Stimulated activated CD8-positive, alpha-beta memory T cell treated with anti-CD3 and anti-CD28 coated beads, Interleukin-15, amount 100 ng/mL, for 1 hour (primary cell): ENCODE data around the gene ATXN1.
"Not testable (repeated sequence)": the region's sequence is repeated elsewhere in the genome, so short reads cannot be mapped to it uniquely, and the experiment has no call there.

Experiments
- DNase-seq: peaks from one replicate; pipeline ENCODE4 v3.0.0-alpha.2; 2020; ENCODE audit warnings: low read depth

ATXN1 gene

DNA sequence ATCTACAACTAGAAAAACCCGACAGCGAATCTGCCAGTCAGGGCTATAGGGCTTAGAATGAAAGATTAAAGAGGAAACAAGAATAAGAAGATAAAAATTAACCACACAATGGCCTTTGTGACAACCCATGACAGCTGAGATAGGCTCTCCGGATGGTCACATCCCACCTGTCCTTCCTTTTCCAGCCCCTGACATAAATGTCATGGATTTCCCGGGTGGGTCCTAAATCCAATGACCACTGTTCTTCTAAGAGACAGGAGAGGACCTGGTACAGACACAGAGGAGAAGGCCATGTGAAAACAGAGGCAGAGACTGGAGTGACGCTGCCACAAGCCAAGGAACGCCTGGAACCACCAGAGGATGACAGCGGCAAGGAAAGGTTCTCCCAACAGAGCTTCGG is 41.8 kb downstream of the ATXN1 start:
- no peak for DNase-seq

DNA sequence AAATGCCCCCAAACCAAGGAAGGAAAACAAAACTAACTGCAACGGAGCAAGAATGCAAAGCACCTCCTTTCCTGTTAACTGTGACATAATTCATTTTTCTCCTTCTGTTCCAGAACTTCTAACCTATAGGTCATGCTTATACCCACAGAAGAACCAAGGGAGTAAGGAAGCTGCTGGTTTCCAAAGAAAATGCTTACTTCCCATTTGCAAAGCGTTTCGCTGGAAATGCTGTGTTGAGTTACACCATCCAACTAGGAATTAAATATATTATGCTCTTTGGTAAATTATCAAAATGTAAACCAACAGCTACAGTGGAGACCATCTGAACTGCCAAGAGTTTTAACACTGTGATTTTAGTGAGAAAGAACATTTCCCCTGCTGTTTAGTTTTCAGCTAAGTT is 42.9 kb downstream of the ATXN1 start:
- DNase-seq: no peak

DNA sequence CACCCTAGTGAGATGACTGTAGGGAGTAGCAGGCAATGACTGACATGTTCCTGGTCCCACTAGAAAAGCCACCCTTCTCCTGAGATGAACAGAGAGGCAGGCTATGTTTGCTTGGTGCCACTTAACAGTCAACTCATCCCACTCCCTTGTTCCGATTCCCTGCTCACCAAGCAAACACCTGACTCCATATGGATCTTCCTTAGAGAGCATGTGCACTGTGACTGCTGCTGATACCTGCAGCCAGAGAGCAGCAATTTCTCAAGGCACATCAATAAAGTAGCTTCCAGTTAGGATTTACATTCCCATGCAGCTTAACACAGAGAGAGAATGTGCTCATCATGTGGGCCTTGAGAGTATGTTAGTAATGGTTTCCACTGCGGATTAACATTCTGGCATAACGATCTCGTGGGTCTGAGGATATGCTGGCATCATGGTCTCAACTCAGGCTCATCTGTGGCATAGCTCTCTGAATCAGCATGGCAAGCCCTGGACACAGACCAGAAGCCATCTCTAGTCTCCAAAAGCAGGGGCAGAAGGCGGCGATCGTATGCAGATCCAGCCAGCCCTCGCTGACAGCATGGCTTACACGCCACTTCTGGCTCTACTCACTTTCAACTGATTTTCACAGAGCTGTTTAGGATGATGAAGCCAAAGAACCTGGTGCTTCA is 43.9 kb downstream of the ATXN1 start:
- DNase-seq: no peak

DNA sequence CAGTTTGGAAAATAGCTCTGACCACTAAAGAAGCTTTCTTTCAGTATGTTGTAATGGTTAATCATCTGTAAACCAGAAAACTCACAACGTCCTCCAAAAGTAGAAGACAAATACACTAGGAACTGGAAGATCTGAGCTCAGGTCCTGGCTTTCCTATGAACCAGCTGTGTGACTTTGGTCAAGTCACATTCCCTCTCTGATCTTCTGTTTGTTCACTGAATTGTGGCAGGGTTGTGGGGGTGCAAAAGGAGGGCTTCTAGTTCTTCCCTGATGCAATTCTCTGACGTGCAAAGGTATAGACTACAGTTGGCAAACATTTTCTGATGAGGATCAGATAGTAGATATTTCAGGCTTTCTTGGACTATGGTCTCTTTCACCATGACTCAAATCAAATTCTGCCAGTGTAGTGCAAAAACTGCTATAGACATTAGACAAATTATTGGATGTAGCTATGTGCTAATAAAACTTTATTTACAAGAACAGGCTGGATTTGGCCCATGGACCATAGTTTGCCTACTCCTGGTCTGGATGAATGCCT is 44.9 kb downstream of the ATXN1 start:
- DNase-seq: no peak

DNA sequence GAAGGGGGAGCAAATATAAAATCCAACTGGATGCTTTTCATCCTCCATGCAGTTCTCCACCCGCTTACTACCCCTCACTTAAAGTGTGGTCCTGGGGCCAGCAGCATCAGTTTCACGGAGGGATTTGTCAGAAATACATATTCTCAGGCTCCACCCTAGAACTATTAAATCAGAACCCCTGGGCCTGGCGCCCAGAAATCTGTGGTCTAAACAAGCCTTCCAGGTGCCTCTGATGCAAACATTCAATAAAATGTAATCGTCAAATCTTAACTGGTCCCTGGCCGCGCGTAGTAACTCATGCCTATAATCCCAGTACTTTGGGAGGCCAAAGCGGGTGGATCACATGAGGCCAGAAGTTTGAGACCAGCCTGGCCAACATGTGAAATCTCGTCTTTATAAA is 47.7 kb downstream of the ATXN1 start:
- no peak for DNase-seq

DNA sequence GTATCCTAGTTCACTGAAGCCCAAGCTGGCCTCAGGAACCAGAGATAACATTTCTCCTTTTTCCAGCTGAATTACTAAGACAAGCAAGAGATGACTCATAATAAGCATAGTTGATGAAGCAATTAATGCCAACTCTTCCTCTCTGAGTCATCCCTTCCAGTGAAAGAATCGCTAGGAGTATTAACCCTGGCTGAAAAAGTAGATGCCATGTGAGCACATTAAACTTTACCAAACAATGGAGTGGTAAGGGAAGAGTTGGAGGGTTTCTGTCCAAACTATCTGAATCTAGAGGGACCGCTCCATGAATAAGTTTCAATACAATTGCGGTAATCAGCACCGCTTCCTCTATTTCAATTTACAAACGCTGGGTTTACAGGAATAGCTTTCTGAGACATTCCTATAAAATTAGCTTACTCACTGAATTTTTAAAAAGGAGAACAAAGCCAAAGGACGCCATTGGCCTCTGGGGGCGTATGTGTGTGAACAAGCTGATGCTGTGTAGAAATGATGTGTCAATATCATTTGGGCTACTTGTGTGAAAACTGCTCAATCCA is 48.3 kb downstream of the ATXN1 start:
- no peak for DNase-seq

DNA sequence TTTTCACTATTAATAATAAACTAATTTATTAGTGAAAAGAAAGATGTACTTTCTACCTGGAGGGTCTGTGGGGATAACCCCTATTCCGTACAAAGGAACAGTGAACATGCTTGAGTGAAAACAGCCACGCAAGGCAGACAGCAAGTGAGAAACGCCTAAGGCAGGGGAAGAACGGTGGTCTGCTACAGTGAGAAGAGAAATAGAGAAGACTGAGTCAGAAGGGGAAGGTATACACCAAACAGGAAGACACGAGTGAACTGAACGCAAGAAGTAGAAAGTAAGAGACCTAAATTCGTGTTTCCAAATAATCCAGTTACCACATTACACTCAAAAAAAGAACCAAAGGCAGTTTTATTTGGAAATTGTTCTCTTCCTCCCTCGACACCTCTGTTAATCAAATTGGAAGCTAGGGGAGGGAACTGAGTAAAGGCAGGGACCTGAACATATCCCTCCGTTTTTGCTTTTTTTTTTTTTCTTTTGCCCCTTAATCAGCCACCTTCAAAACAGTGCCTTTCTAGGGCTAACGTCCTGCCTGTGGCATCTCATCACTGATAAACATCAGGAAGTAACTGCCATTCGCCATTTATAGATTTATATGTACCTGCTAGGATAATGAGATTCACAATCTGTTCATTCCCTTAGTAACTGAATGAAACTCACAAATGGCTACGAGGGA is 48.9 kb downstream of the ATXN1 start:
- DNase-seq: no peak

DNA sequence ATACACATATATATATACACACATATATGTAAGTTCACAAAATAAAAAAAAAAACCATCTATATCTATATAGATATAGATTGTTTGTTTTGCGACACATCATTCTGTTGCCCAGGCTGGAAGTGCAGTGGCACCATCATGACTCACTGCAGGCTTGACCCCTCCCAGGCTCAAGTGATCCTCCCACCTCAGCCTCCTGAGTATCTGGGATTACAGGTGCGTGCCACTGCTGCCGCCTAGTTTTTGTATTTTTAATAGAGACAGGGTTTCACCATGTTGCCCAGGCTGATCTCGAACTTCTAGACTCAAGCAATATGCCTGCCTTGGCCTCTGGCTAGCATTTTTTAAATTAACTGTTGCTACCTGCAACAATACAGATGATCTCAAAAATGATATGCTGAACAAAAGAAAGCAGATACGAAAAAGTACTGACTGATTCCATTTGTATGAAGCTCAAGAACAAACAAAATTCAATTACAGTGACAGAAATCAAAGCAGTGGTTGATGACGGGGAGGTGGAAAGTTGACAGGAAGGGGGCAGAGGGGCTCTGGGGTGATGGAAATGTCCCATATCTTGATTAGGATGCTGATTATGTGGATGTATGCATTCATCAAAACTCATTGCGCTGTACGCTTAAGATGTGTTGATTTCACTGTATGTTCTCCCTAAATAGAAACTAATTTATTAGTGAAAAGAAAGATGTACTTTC is 49.6 kb downstream of the ATXN1 start:
- DNase-seq: no peak

DNA sequence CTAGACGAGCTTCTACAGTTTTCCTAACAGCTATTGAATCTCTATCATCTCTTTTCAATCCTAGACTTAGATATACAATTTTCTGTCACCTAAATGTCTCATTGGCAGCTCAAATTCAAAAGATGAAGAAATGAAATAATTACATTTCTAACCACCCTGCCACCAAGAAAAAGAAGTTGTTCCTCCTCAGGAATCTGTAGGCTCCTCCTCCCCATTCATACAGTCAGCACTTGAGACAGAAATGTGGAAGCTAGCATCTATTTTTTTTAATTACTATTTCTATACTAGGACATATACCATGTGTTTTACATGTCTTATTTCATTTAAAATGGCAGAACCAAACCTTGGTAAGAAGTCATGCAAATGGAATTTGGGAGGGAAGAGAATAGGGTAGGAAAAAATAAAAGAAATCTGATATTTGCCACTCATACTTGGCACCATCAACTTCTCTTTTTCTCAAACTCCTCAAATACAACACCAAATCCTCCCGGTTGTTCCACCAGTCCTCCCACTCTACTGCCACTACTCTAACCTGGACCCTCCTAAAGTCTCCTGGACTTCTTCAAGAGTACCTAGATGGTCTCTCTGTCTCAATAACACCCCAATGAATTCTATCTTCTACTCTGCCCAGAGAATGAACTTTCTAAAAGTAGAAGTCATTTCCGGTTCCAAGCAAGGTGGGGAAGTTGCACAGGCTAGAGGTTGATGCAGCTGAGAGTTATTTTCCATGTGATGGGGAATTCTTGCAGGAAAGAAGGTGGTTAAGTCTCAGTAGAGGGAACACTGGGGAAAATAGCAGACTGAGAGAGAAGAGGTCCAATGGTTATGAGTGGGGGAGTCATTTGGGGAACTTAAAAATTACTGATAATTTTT is 54.1 kb downstream of the ATXN1 start:
- DNase-seq: no peak

DNA sequence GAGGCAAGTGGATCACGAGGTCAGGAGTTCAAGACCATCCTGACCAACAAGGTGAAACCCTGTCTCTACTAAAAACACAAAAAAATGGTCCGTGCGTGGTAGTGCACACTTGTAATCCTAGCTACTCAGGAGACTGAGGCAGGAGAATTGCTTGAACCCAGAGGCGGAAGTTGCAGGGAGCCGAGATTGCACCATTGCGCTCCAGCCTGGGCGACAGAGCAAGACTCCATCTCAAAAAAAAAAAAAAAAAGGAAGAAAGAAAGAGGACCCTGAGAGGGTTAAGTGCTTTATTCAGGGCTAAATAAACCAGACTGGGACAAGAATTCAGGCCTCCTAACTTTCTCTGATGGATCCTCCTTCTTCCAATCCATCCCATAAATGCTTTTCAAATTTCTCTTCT is 54.8 kb downstream of the ATXN1 start:
- DNase-seq: not testable (repeated sequence)

DNA sequence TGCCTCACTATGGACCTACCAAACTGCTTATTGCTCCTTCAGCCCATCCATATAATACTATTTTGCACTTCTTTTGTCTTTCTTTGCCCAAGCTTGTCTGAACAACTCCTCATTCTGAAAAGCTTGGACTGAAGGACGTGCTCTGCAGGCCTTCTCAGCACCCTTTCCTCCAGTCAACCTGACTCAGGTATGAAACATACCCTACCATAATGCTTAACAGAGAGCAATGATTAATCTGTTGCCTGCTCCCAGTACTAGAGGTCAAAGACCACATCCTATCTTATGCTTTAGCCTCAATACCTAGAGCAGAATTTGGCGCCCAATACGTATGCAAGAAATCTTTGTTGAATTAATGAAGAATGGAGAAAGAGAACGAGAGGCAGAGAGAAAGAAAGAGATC is 55.2 kb downstream of the ATXN1 start:
- DNase-seq: no peak

DNA sequence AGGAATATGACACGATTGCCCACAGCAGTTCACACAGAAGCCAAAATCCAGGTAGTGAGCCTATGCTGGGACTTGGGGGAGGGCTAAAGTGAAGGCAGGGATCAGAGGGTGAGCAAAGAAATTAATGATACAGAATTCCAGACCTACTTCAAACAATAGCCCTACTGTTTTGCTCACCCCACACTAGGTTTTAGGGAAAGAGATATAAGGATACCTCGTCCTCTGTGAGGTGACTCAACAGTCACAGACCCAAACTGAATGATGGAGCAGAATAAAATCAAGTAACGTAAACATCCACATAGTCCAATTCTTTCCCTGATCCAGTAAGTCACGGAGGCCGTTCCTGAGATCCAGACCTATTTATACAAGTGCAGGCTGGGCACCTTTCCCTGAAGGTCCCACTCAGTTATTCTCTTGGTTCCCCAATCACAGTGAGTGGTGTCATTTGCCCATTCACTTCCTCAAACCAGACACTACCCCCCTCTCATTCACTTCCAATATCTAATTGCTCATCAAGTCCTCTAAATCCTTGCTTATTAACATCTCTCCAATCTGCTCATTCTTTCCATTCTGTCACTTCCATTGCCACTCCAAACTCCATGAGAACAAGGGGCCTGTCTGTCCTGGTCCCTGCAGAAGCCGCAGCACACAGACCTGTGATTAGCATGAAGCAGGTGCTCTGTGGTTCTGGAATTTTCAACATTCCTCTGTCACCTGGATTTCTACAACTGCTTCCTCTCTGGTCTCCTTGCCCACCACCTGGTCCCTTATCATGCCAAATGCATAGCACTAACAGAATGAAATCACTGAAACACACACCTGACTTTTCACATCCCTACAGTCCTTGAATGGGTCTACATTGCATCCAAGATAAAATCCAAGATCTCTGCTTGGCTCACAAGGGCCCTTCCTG is 55.9 kb downstream of the ATXN1 start:
- DNase-seq: no peak

DNA sequence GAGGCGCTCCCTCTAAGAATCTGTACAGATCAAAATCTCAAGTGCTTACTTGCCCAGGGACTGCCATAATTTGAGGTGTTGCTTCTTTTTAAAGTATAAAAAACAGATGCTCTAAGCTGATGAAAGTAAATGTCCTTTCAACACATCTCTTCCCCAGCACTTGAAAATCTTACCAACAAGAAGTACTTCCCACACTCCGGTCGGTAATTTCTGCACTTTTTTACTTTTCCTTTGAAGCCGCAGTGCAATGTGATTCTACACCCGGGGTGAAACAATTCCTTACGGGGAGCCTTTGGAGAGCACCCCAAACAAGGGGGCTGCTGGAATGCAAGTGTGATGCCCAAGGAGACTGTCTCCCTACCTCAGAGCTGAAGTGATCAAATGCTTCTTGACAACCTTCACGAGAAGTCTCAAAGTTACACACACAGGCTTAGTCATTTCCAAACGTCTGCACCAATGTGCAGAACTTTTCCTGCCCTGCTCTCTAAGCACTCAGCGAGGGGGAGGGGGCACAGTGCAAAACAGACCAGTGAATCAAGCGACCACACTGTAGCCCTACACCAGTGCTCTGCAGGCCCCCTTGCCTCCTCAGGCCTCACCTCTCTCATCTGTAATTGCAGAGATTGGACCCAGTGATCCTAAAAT is 56.7 kb downstream of the ATXN1 start:
- DNase-seq: no peak

DNA sequence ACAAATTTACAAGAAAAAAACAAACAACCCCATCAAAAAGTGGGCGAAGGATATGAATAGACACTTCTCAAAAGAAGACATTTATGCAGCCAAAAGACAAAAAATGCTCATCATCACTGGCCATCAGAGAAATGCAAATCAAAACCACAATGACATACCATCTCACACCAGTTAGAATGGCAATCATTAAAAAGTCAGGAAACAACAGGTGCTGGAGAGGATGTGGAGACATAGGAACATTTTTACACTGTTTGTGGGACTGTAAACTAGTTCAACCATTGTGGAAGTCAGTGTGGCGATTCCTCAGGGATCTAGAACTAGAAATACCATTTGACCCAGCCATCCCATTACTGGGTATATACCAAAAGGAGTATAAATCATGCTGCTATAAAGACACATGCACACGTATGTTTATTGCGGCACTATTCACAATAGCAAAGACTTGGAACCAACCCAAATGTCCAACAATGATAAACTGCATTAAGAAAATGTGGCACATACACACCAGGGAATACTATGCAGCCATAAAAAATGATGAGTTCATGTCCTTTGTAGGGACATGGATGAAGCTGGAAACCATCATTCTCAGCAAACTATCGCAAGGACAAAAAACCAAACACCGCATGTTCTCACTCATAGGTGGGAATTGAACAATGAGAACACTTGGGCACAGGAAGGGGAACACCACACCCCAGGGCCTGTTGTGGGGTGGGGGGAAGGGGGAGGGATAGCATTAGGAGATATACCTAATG is 58.5 kb downstream of the ATXN1 start:
- not testable (repeated sequence) for DNase-seq

DNA sequence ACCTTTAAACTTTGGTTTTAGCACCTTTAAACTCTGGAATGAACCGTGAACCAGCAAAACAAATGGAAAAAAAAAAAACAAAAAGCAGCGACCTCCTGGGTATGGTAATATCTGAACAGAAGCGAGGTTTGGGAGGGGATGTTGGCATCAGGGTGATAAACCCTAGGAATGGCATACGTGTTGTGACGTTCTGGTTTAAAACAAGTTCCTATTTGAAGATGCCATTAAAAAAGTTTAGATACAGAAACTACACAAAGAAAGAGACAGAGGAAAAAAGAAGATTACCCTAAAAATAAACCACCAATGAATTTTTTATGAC is 60.4 kb downstream of the ATXN1 start:
- DNase-seq: no peak

DNA sequence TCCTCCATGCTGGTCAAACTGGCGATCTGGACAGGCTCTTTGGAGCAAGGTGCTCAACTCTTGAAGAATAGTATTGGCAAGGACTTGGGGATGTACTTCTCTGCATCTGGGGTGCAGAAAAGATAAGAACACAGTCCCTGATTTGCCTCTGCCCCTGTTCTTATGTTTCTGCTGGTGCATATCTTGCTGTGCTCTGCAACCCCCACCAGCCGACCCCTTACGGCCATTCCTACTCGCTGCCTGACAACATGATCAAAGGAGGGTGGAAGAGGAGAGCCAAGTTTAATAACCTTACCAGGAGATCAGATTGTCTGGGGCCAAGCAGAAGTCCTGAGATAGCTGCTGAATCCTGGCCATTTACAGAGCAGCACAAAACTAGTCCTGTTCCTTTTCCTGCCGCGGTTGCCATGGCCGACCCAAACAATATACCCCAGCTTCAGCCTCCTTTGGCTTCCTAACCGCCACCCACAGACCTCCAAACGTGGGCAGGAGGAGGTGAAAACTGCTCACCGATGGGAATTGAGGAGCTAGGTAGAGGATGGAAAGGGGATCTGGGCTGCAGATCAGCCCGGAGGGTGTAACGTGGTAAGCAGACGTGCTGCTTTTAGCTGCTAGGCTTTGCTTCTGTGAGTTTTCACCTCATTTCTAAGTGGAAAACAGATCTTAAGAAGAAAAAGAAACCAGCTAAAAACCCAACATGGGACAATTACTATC is 60.9 kb downstream of the ATXN1 start:
- no peak for DNase-seq

DNA sequence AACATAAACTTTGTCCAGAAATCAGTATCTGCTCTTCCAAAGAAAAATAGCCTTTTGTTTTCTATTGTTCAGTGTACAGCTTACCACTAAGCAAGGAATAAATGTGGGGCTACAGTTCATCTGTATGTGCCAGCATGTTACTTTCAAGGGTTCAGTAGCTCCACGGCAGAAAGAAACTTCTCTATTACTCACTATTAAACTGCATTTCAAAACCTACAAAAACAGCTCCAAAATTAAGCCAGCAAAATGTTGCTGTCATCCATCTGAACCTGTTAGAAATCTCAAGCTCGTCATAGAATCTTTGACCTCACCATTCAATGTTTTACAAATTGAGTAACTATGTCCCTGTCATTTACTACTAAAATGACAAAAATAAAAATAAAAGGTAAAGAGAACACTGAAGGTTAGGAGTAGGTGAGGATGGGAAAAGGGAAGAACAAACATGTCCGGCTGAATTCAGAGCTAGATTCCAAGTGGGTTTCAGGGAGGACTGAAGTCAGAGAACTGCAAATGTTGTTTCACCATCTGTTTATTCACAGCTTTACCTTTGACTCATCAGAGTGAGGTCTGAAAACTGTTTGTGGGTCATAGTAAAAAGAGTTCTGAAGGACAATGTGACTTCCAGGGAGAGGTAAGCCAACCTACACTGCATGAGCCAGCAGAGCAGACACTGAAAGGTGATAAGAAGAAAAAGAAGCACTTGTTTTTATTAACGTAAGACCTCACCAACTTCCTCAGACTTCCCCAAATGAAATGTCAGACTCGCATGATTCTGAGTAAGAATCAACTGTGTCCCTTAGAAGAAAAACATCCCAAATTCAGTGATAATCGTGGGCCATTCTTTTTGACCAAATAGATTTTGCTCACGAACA is 62.0 kb downstream of the ATXN1 start:
- no peak for DNase-seq

DNA sequence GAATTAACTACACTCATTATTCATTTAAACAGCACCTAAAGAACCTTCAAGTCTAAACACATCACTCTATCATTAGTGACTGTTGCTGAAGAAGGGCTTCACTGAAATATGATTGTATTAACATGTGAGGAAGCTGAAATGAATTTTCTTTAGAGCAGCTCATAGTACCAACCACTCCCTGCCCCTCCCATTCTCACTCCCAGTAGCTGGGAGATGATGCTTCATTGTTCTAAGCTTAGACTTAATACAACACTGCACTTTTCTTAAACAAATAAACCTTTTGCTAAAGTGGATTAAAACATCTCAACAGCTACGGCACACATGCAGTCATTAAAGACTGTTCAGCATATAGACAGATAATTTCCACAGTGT is 63.1 kb downstream of the ATXN1 start:
- no peak for DNase-seq
